Upper lobe of right lung (tissue), 1 donor: ENCODE measurements around the gene STX2. TPM values are rescaled to one million over a fixed set of nuclear protein-coding genes. Genes with fewer than 3 reads are reported as not detected.
"Not testable (repeated sequence)": the region's sequence is repeated elsewhere in the genome, so short reads cannot be mapped to it uniquely, and the experiment has no call there.

Experiments
- ATAC-seq: fragments of 200-7000 bp; cut with Tn5 transposase; one replicate; pipeline ENCODE4 v1.9.1; 2020; ENCODE audit warnings: mild to moderate bottlenecking, moderate library complexity
- DNase-seq: peaks from one replicate; pipeline ENCODE4 v3.0.0-alpha.2; 2020
- H3K27ac ChIP-seq: fragments of 200-600 bp; one replicate; pipeline ENCODE4 v1.8.0; 2022
- H3K27me3 ChIP-seq: fragments of 200-600 bp; one replicate; pipeline ENCODE4 v1.8.0; 2022; ENCODE audit warnings: mild to moderate bottlenecking
- H3K36me3 ChIP-seq: fragments of 200-600 bp; one replicate; pipeline ENCODE4 v1.8.0; 2022
- H3K4me1 ChIP-seq: fragments of 200-600 bp; one replicate; pipeline ENCODE4 v1.8.0; 2022
- H3K4me3 ChIP-seq: fragments of 200-600 bp; one replicate; pipeline ENCODE4 v1.8.0; 2022; ENCODE audit warnings: mild to moderate bottlenecking
- H3K9me3 ChIP-seq: fragments of 200-600 bp; one replicate; pipeline ENCODE4 v1.8.0; 2022
- intact Hi-C: fragments of 100-400 bp; cut with DNase I; formaldehyde crosslinking; loops from one replicate; pipeline ENCODE4 v1.11.0; 2022
- total RNA-seq: library from RNA; stranded (reverse); fragmentation: NEBNext Ultra II Directional; extraction: Animal tissue kit (Norgen Biotek cat#: 25700); gene quantifications from one replicate; pipeline ENCODE4 v1.2.1, GENCODE V29; 2021
- TF ChIP-seq, protein P1 (sequence below): fragments of 200-600 bp; IDR thresholded peaks from one replicate; pipeline ENCODE4 v1.8.0; 2022; ENCODE audit warnings: antibody characterized with exemption
- donor health status: DM: no; HTN: yes; CAD: no; lungs with severe emphysema.

STX2 gene
- total RNA-seq, 1 donor from 2014 or later = 23.6 TPM

DNA sequence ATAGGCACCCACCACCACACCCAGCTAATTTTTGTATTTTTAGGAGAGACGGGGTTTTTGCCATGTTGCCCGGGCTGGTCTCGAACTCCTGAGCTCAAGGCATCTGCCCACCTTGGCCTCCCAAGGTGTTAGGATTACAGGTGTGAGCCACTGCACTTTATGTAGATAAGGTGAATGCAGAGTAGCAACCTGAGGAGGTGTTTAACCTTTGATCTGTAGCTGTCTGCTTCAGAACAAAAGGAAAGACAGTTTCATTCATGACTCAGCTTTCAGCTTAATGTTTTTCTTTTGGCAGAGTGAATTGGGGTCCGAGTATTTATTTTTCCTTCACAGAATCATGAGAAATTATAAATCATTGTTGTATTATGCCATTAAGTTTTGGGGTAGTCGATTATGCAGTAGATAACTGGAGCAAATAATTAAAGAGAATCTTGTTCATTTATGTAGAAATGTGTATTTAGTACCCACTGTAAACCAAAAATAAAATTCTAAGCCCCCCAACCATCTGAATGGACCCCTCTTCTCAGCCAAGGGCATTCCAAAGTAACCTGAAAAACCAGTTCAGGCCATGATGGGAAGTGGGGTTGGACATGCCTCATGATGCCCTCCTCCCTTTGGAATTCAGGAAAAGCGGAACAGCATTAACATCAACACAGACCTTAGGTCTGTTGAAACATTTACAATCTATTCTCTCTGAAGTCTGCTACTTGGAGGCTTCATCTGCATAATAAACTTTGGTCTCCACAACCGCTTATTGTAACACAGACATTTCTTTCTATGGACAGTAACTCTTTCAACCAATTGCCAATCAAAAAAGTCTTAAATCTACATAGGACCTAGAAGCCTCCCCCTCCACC lies 10.7 kb upstream of the STX2 start:
- intact Hi-C loops = no loop called here
- DNase-seq = no peak
- TF ChIP-seq, protein P1, sequence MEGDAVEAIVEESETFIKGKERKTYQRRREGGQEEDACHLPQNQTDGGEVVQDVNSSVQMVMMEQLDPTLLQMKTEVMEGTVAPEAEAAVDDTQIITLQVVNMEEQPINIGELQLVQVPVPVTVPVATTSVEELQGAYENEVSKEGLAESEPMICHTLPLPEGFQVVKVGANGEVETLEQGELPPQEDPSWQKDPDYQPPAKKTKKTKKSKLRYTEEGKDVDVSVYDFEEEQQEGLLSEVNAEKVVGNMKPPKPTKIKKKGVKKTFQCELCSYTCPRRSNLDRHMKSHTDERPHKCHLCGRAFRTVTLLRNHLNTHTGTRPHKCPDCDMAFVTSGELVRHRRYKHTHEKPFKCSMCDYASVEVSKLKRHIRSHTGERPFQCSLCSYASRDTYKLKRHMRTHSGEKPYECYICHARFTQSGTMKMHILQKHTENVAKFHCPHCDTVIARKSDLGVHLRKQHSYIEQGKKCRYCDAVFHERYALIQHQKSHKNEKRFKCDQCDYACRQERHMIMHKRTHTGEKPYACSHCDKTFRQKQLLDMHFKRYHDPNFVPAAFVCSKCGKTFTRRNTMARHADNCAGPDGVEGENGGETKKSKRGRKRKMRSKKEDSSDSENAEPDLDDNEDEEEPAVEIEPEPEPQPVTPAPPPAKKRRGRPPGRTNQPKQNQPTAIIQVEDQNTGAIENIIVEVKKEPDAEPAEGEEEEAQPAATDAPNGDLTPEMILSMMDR = no peak
- Histone ChIP-seq H3K36me3 (no peaks in the 10 kb centered on the region), H3K9me3 (no peaks in the 10 kb centered on the region), H3K27me3 (no peaks in the 10 kb centered on the region), H3K27ac (no peak overlapping the region), H3K4me3 (no peak overlapping the region), H3K4me1 (no peaks in the 10 kb centered on the region)
- peak; percentile 44 for ATAC-seq

DNA sequence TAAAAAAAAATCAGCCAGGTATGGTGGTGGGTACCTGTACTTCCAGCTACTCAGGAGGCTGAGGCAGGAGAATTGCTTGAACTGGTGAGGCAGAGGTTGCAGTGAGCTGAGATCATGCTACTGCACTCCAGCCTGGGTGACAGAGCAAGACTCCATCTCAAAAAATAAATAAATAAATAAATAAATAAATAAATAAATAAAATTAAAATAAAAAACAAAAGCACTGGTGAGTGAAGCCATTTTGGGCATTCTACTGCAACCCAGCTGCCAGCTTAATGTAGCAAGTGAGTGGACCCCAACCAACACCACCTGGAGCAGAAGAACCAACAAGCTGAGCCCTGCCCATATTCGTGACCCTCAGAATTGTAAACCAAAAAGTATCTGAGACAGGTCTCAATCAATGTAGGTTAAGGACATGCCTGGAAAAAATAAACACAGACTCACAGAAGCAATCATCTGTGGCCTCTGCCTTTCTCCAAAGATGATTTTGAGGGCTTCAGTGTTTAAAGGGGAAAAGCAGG lies 9.8 kb upstream of the STX2 start:
- H3K4me3 ChIP-seq, H3K27ac ChIP-seq, intact Hi-C loops, H3K4me1 ChIP-seq, ATAC-seq, H3K9me3 ChIP-seq, DNase-seq, H3K36me3 ChIP-seq, H3K27me3 ChIP-seq: not testable (repeated sequence)

DNA sequence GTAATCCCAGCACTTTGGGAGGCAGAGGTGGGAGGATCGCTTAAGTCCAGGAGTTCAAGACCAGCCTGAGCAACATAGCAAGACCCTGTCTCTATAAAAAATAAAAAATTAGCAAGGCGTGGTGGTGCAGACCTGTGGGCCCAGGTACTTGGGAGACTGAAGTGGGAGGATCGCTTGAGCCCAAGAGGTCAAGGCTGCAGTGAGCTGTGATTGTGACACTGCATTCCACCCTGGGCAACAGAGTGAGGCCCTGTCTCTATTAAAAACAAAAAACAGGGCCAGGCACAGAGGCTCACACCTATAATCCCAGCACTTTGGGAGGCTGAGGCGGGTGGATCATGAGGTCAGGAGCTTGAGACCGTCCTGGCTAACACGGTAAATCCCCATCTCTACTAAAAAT lies 9.1 kb upstream of the STX2 start:
- H3K27ac ChIP-seq, DNase-seq, H3K9me3 ChIP-seq, H3K36me3 ChIP-seq, H3K4me1 ChIP-seq, intact Hi-C loops, H3K27me3 ChIP-seq, H3K4me3 ChIP-seq, ATAC-seq: not testable (repeated sequence)

DNA sequence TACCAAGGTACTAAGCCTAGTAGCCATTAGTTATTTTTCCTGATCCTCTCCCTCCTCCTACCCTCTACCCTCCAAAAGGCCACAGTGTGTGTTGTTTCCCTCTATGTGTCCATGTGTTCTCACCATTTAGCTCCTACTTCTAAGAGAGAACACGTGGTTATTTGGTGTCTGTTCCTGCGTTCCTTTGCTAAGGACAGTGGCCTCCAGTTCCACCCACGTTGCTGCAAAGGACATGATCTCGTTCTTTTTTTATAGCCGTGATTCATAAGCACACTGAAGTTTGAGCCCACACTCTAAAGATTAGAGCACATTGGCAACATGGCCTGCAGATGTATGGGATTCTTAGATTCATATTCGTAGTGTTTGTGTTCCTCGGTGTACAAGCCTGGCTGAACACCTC lies 8.1 kb upstream of the STX2 start:
- TF ChIP-seq, protein P1 = no peak
- H3K4me1 ChIP-seq = no peaks in the 10 kb centered on the region
- H3K27ac ChIP-seq = no peak overlapping the region
- DNase-seq (no peak), ATAC-seq (no peak)
- no peaks in the 10 kb centered on the region for H3K36me3 ChIP-seq
- no peak overlapping the region for H3K4me3 ChIP-seq
- no peaks in the 10 kb centered on the region for H3K9me3 ChIP-seq
- no peaks in the 10 kb centered on the region for H3K27me3 ChIP-seq
- intact Hi-C loops = no loop called here

DNA sequence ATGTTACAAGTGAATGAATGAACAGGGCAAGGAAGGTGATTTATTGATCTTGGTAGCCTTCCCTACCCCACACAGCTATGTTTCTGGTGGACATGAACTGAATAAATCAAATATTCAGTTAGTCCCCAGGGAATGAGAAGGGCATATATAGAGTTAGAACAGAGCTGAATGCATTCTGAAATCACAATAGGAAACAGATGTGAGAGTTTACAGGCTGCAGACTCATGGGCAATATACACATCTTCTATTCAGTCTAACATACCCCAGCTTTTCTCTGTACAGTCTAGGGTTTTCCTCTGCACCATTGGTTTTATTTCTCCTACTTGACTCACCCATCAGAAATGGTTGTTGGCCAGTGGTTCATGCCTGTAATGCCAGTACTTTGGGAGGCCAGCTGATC lies 7.3 kb upstream of the STX2 start:
- no peak for ATAC-seq
- Histone ChIP-seq H3K4me1 (no peaks in the 10 kb centered on the region), H3K27ac (no peak overlapping the region), H3K9me3 (no peaks in the 10 kb centered on the region), H3K36me3 (no peaks in the 10 kb centered on the region), H3K4me3 (no peak overlapping the region), H3K27me3 (no peaks in the 10 kb centered on the region)
- DNase-seq = no peak
- TF ChIP-seq, protein P1 = no peak
- intact Hi-C loops = no loop called here

DNA sequence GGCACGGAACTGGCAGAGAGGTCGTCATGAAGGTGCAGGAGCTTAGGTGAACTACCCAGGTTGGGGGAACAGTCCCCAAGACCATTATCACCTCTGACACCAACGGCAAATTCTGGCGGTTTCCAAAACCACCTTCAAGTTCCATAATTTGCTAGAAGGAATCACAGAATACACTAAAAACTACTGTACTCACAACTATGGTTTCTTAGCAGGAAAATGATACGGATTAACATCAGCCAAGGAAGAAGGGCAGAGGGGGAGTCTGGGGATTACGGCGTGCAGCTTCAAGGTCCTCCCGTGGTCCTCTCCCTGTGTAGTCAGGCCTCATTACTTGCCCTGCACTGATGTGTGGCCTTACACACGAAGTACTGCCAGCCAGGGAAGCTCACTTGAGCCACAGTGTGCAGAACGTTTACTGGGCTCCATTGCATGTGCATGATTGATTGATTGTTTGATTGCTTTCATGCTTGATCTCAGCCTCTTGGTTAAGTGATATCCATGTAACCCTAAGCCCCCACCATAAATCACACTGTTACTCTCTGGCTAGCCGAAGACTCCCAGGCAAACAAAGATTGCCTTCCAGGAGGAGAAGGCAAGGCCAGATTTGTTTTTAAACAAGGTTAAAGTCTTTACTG lies 837 bp upstream of the STX2 start:
- no peak for ATAC-seq

More for the DNA sequence above, 837 bp upstream of the STX2 start:
- Histone ChIP-seq H3K27me3 (no peaks in the 10 kb centered on the region), H3K4me1 (peaks cover 5% of the 10 kb centered on the region), H3K27ac (no peak overlapping the region), H3K4me3 (peak overlapping the region; percentile 79), H3K36me3 (no peaks in the 10 kb centered on the region), H3K9me3 (no peaks in the 10 kb centered on the region)
- TF ChIP-seq, protein P1 = no peak
- DNase-seq = no peak
- intact Hi-C loops = no loop called here
